ENCODE measurements around the gene DNAJC1. TPM values are rescaled to one million over a fixed set of nuclear protein-coding genes. Genes with fewer than 3 reads are reported as not detected.

Gene DNAJC1
- total RNA-seq, 1 experiment from 2014 or later = 3.2 TPM

- H3K9me3 ChIP-seq (ENCODE audit: low read length) = no peaks in the 10 kb centered on the region
- no peak overlapping the region for H3K27ac ChIP-seq (ENCODE audit: low read length)
- no peak overlapping the region for H3K4me3 ChIP-seq (ENCODE audit: low read length)
- no peaks in the 10 kb centered on the region for H3K36me3 ChIP-seq (ENCODE audit: insufficient read depth, low read length)
- no peak overlapping the region for H2AFZ ChIP-seq (ENCODE audit: low read length)
- no peaks in the 10 kb centered on the region for H3K4me1 ChIP-seq (ENCODE audit: low read length)
- no peaks in the 10 kb centered on the region for H4K20me1 ChIP-seq (ENCODE audit: insufficient read depth, low read depth, low read length)
- H3K4me2 ChIP-seq (ENCODE audit: low read depth, low read length, poor library complexity, severe bottlenecking) = no peak overlapping the region
- no peaks in the 10 kb centered on the region for H3K9me2 ChIP-seq (replicated peaks; ENCODE audit: insufficient read depth, low read length)
- no peak for DNase-seq
- no peaks in the 10 kb centered on the region for H3K27me3 ChIP-seq (ENCODE audit: low read length)
- no peak overlapping the region for H3K9ac ChIP-seq (ENCODE audit: low read length)
- H3K79me2 ChIP-seq (ENCODE audit: low read length) = no peaks in the 10 kb centered on the region
Measured at GRCh38 chr10:21753497-21754270, 249.8 kb downstream of the DNAJC1 start.

GRCh38 chr10:21751341-21752310, 251.9 kb downstream of the DNAJC1 start:
- no peak overlapping the region for H3K4me2 ChIP-seq (ENCODE audit: low read depth, low read length, poor library complexity, severe bottlenecking)
- no peaks in the 10 kb centered on the region for H3K9me3 ChIP-seq (ENCODE audit: low read length)
- H3K9me2 ChIP-seq (replicated peaks; ENCODE audit: insufficient read depth, low read length) = no peaks in the 10 kb centered on the region
- no peaks in the 10 kb centered on the region for H3K27me3 ChIP-seq (ENCODE audit: low read length)
- H3K27ac ChIP-seq (ENCODE audit: low read length) = no peak overlapping the region
- DNase-seq = no peak
- no peaks in the 10 kb centered on the region for H3K36me3 ChIP-seq (ENCODE audit: insufficient read depth, low read length)
- H4K20me1 ChIP-seq (ENCODE audit: insufficient read depth, low read depth, low read length) = no peaks in the 10 kb centered on the region
- no peak overlapping the region for H2AFZ ChIP-seq (ENCODE audit: low read length)
- no peak overlapping the region for H3K9ac ChIP-seq (ENCODE audit: low read length)
- H3K4me3 ChIP-seq (ENCODE audit: low read length) = no peak overlapping the region
- H3K4me1 ChIP-seq (ENCODE audit: low read length) = no peaks in the 10 kb centered on the region
- no peaks in the 10 kb centered on the region for H3K79me2 ChIP-seq (ENCODE audit: low read length)

GRCh38 chr10:21750424-21750823, 253.1 kb downstream of the DNAJC1 start:
- Histone ChIP-seq H3K4me2 (ENCODE audit: low read depth, low read length, poor library complexity, severe bottlenecking) (no peak overlapping the region), H4K20me1 (ENCODE audit: insufficient read depth, low read depth, low read length) (no peaks in the 10 kb centered on the region), H3K36me3 (ENCODE audit: insufficient read depth, low read length) (no peaks in the 10 kb centered on the region), H3K79me2 (ENCODE audit: low read length) (no peaks in the 10 kb centered on the region), H3K27me3 (ENCODE audit: low read length) (no peaks in the 10 kb centered on the region), H3K4me1 (ENCODE audit: low read length) (no peaks in the 10 kb centered on the region), H2AFZ (ENCODE audit: low read length) (no peak overlapping the region), H3K9me3 (ENCODE audit: low read length) (no peaks in the 10 kb centered on the region), H3K27ac (ENCODE audit: low read length) (no peak overlapping the region), H3K4me3 (ENCODE audit: low read length) (no peak overlapping the region), H3K9ac (ENCODE audit: low read length) (no peak overlapping the region), H3K9me2 (replicated peaks; ENCODE audit: insufficient read depth, low read length) (no peaks in the 10 kb centered on the region)
- no peak for DNase-seq

- no peaks in the 10 kb centered on the region for H3K27me3 ChIP-seq (ENCODE audit: low read length)
- no peaks in the 10 kb centered on the region for H4K20me1 ChIP-seq (ENCODE audit: insufficient read depth, low read depth, low read length)
- no peak overlapping the region for H2AFZ ChIP-seq (ENCODE audit: low read length)
- H3K9me2 ChIP-seq (replicated peaks; ENCODE audit: insufficient read depth, low read length) = no peaks in the 10 kb centered on the region
- no peaks in the 10 kb centered on the region for H3K4me1 ChIP-seq (ENCODE audit: low read length)
- no peaks in the 10 kb centered on the region for H3K9me3 ChIP-seq (ENCODE audit: low read length)
- H3K27ac ChIP-seq (ENCODE audit: low read length) = no peak overlapping the region
- no peaks in the 10 kb centered on the region for H3K36me3 ChIP-seq (ENCODE audit: insufficient read depth, low read length)
- H3K79me2 ChIP-seq (ENCODE audit: low read length) = no peaks in the 10 kb centered on the region
- no peak overlapping the region for H3K4me2 ChIP-seq (ENCODE audit: low read depth, low read length, poor library complexity, severe bottlenecking)
- no peak for DNase-seq
- no peak overlapping the region for H3K4me3 ChIP-seq (ENCODE audit: low read length)
- no peak overlapping the region for H3K9ac ChIP-seq (ENCODE audit: low read length)
Measured at GRCh38 chr10:21749788-21750187, 253.7 kb downstream of the DNAJC1 start.

DNA sequence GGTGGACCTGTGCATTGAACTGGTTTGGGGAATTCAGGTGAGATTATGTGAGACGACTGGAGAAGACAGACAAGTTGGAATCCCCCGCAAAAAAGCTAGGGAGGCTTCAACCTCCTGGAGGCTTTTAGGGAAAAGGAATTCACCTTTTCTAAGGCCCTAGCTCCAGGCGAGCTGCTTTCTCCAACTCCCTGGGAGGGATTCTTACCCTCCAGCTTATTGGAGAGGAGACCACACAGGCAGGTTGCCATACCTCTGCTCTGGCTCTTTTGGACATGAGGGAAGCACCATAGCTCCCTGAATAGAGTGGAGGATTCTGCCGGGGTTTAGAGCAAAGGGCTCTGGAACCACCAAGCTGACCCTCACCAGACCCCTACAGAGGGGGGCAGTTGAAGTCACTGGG, 255.7 kb downstream of the DNAJC1 start:
- Histone ChIP-seq H3K79me2 (ENCODE audit: low read length) (no peaks in the 10 kb centered on the region), H3K27me3 (ENCODE audit: low read length) (no peaks in the 10 kb centered on the region), H3K9ac (ENCODE audit: low read length) (no peak overlapping the region), H3K36me3 (ENCODE audit: insufficient read depth, low read length) (0 out of 2 replicates have a peak, but pooled peaks cover 5% of the 10 kb centered on the region), H3K9me2 (replicated peaks; ENCODE audit: insufficient read depth, low read length) (no peaks in the 10 kb centered on the region), H2AFZ (ENCODE audit: low read length) (no peak overlapping the region), H4K20me1 (ENCODE audit: insufficient read depth, low read depth, low read length) (no peaks in the 10 kb centered on the region), H3K4me1 (ENCODE audit: low read length) (no peaks in the 10 kb centered on the region), H3K9me3 (ENCODE audit: low read length) (no peaks in the 10 kb centered on the region), H3K27ac (ENCODE audit: low read length) (no peak overlapping the region), H3K4me2 (ENCODE audit: low read depth, low read length, poor library complexity, severe bottlenecking) (no peak overlapping the region), H3K4me3 (ENCODE audit: low read length) (no peak overlapping the region)
- DNase-seq = no peak

GRCh38 chr10:21746118-21746517, 257.4 kb downstream of the DNAJC1 start:
- no peak overlapping the region for H2AFZ ChIP-seq (ENCODE audit: low read length)
- no peak overlapping the region for H3K9ac ChIP-seq (ENCODE audit: low read length)
- H4K20me1 ChIP-seq (ENCODE audit: insufficient read depth, low read depth, low read length) = no peaks in the 10 kb centered on the region
- no peaks in the 10 kb centered on the region for H3K4me1 ChIP-seq (ENCODE audit: low read length)
- H3K27ac ChIP-seq (ENCODE audit: low read length) = no peak overlapping the region
- H3K79me2 ChIP-seq (ENCODE audit: low read length) = no peaks in the 10 kb centered on the region
- 0 out of 2 replicates have a peak, but pooled peaks cover 5% of the 10 kb centered on the region for H3K36me3 ChIP-seq (ENCODE audit: insufficient read depth, low read length)
- H3K4me3 ChIP-seq (ENCODE audit: low read length) = no peak overlapping the region
- H3K27me3 ChIP-seq (ENCODE audit: low read length) = no peaks in the 10 kb centered on the region
- H3K4me2 ChIP-seq (ENCODE audit: low read depth, low read length, poor library complexity, severe bottlenecking) = no peak overlapping the region
- no peaks in the 10 kb centered on the region for H3K9me3 ChIP-seq (ENCODE audit: low read length)
- no peaks in the 10 kb centered on the region for H3K9me2 ChIP-seq (replicated peaks; ENCODE audit: insufficient read depth, low read length)
- no peak for DNase-seq

- Histone ChIP-seq H3K36me3 (ENCODE audit: insufficient read depth, low read length) (peaks cover 18% of the 10 kb centered on the region; the same call in 1 of the 2 replicates), H3K9ac (ENCODE audit: low read length) (no peak overlapping the region), H3K79me2 (ENCODE audit: low read length) (no peaks in the 10 kb centered on the region), H3K4me3 (ENCODE audit: low read length) (no peak overlapping the region), H3K9me2 (replicated peaks; ENCODE audit: insufficient read depth, low read length) (no peaks in the 10 kb centered on the region), H3K4me2 (ENCODE audit: low read depth, low read length, poor library complexity, severe bottlenecking) (no peak overlapping the region), H3K27me3 (ENCODE audit: low read length) (no peaks in the 10 kb centered on the region), H3K9me3 (ENCODE audit: low read length) (no peaks in the 10 kb centered on the region), H2AFZ (ENCODE audit: low read length) (no peak overlapping the region), H3K4me1 (ENCODE audit: low read length) (no peaks in the 10 kb centered on the region), H4K20me1 (ENCODE audit: insufficient read depth, low read depth, low read length) (no peaks in the 10 kb centered on the region), H3K27ac (ENCODE audit: low read length) (no peak overlapping the region)
- no peak for DNase-seq
Measured at GRCh38 chr10:21744223-21744622, 259.3 kb downstream of the DNAJC1 start.

DNA sequence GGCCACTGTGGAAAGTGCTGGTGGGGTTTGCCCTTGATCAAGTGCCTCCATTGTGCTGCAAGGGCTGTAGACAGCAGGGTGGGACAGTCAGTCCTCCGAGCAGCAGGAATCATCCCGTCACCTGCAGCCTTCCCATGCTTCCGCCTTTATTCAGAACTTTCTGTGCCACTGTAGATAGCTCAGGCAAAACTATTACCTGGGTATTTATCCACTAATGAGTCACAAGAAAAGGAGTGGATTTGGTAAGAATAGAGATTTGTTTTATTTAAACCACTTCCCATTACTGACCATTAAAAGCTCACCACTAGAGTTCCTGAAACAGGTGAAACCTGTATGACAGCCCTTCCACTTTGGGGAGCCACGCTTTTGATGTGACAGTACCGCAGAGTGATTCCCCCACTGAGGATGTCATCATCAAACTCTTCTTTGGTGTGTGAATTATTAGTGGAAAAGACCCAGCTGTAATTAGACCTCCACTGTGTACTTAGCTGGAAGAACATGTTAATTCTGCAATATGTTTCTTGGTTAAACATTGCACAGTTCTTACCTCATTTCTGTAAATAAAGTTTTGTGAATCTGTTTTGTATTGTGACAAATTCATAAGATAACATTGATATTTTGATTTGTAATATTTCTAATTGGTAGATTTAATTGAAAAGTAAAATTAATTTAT, 260.7 kb downstream of the DNAJC1 start:
- H3K9ac ChIP-seq (ENCODE audit: low read length) = no peak overlapping the region
- H3K36me3 ChIP-seq (ENCODE audit: insufficient read depth, low read length) = peaks cover 23% of the 10 kb centered on the region; the same call in 1 of the 2 replicates
- H3K4me2 ChIP-seq (ENCODE audit: low read depth, low read length, poor library complexity, severe bottlenecking) = no peak overlapping the region
- no peaks in the 10 kb centered on the region for H3K79me2 ChIP-seq (ENCODE audit: low read length)
- no peak for DNase-seq
- no peaks in the 10 kb centered on the region for H3K9me3 ChIP-seq (ENCODE audit: low read length)
- no peaks in the 10 kb centered on the region for H3K4me1 ChIP-seq (ENCODE audit: low read length)
- H2AFZ ChIP-seq (ENCODE audit: low read length) = no peak overlapping the region
- no peak overlapping the region for H3K27ac ChIP-seq (ENCODE audit: low read length)
- no peaks in the 10 kb centered on the region for H3K9me2 ChIP-seq (replicated peaks; ENCODE audit: insufficient read depth, low read length)
- no peaks in the 10 kb centered on the region for H4K20me1 ChIP-seq (ENCODE audit: insufficient read depth, low read depth, low read length)
- H3K4me3 ChIP-seq (ENCODE audit: low read length) = no peak overlapping the region
- no peaks in the 10 kb centered on the region for H3K27me3 ChIP-seq (ENCODE audit: low read length)

Data from Karpas-422 (cell line).